ENCODE data around the gene CFAP251. TPM values are rescaled to one million over a fixed set of nuclear protein-coding genes. Genes with fewer than 3 reads are reported as not detected.

The CFAP251 gene
- total RNA-seq, 2 experiments from 2014 or later, result 0.28 to 0.33 TPM

- ChIA-PET CTCF (no interaction called here), POLR2A (no interaction called here)
- Histone ChIP-seq H3K36me3 (ENCODE audit: insufficient read depth, low read length) (no peaks in the 10 kb centered on the region), H3K27ac (ENCODE audit: low read depth in 1 of 2, low read length in 2 of 2) (no peak overlapping the region), H3K27me3 (ENCODE audit: control insufficient read depth in 1 of 2, insufficient read depth in 2 of 2, low read length in 2 of 2) (peaks cover 0 to 2% of the 10 kb centered on the region in 2 experiments), H3K9me3 (ENCODE audit: control insufficient read depth in 1 of 2, insufficient read depth in 1 of 2, low read length in 2 of 2) (no peaks in the 10 kb centered on the region), H3K4me3 (ENCODE audit: low read length) (no peak overlapping the region), H3K4me1 (ENCODE audit: insufficient read depth, low read length) (peaks cover 31% of the 10 kb centered on the region)
- Mint-ChIP-seq H3K27ac (no peak overlapping the region), H3K4me3 (no peak overlapping the region), H3K27me3 (no peaks in the 10 kb centered on the region), H3K36me3 (ENCODE audit: low read depth) (no peaks in the 10 kb centered on the region), H3K9me3 (no peaks in the 10 kb centered on the region), H3K4me1 (ENCODE audit: low read depth) (peaks cover 21% of the 10 kb centered on the region)
- no peak for TF ChIP-seq CTCF (IDR thresholded peaks at IDR 0.05)
- DNase-seq, result no peak
- intact Hi-C loops (cut with DNase I, micrococcal nuclease), result no loop called here
- ATAC-seq (ENCODE audit: poor library complexity), result no peak
Measured at GRCh38 chr12:122009741-122010140, 91.3 kb downstream of the CFAP251 start.

DNA sequence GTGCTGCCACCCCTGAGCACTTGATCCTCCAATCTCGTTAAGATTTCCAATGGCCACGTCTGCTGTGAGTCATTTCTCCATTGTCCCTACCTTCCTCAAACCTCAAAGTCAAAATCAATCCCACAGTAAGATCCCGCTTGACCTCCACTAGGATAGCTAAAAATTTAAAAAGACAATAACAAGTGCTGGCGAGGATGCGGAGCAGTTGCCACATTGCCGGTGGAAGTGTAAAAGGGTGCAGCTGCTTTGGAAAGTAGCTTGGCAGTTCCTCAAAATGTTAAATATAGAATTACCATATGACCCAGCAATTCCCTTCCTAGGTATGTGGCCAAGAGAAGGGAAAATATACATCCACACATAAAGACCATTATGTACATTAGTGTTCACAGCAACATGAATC is 93.8 kb downstream of the CFAP251 start:
- no peaks in the 10 kb centered on the region for H3K9me3 Mint-ChIP-seq
- CTCF ChIA-PET, result no interaction called here
- no peak for TF ChIP-seq CTCF (IDR thresholded peaks at IDR 0.05)
- H3K36me3 Mint-ChIP-seq (ENCODE audit: low read depth), result no peaks in the 10 kb centered on the region
- peaks cover 0 to 2% of the 10 kb centered on the region in 2 experiments for H3K27me3 ChIP-seq (ENCODE audit: control insufficient read depth in 1 of 2, insufficient read depth in 2 of 2, low read length in 2 of 2)
- H3K27ac ChIP-seq (ENCODE audit: low read depth in 1 of 2, low read length in 2 of 2), result no peak overlapping the region
- H3K4me3 Mint-ChIP-seq, result no peak overlapping the region
- intact Hi-C loops (cut with DNase I, micrococcal nuclease), result no loop called here
- DNase-seq (no peak), ATAC-seq (ENCODE audit: poor library complexity) (no peak)
- H3K4me3 ChIP-seq (ENCODE audit: low read length), result no peak overlapping the region
- H3K4me1 ChIP-seq (ENCODE audit: insufficient read depth, low read length), result peaks cover 7% of the 10 kb centered on the region
- H3K27me3 Mint-ChIP-seq, result no peaks in the 10 kb centered on the region
- no peaks in the 10 kb centered on the region for H3K36me3 ChIP-seq (ENCODE audit: insufficient read depth, low read length)
- H3K9me3 ChIP-seq (ENCODE audit: control insufficient read depth in 1 of 2, insufficient read depth in 1 of 2, low read length in 2 of 2), result no peaks in the 10 kb centered on the region
- peaks cover 5% of the 10 kb centered on the region for H3K4me1 Mint-ChIP-seq (ENCODE audit: low read depth)
- no peak overlapping the region for H3K27ac Mint-ChIP-seq
- POLR2A ChIA-PET, result interaction anchor here (0.7 kb wide), 1 partner anchor 9 kb away, joined by 5 read pairs; the partner anchor contains the start of gene BCL7A

GRCh38 chr12:122013136-122013535 is 94.7 kb downstream of the CFAP251 start:
- Mint-ChIP-seq H3K27ac (no peak overlapping the region), H3K9me3 (no peaks in the 10 kb centered on the region), H3K27me3 (no peaks in the 10 kb centered on the region), H3K4me1 (ENCODE audit: low read depth) (peaks cover 5% of the 10 kb centered on the region), H3K4me3 (no peak overlapping the region), H3K36me3 (ENCODE audit: low read depth) (no peaks in the 10 kb centered on the region)
- no peak for ATAC-seq (ENCODE audit: poor library complexity)
- Histone ChIP-seq H3K4me3 (ENCODE audit: low read length) (no peak overlapping the region), H3K4me1 (ENCODE audit: insufficient read depth, low read length) (no peaks in the 10 kb centered on the region), H3K36me3 (ENCODE audit: insufficient read depth, low read length) (no peaks in the 10 kb centered on the region), H3K27me3 (ENCODE audit: control insufficient read depth in 1 of 2, insufficient read depth in 2 of 2, low read length in 2 of 2) (peaks cover 0 to 2% of the 10 kb centered on the region in 2 experiments), H3K27ac (ENCODE audit: low read depth in 1 of 2, low read length in 2 of 2) (no peak overlapping the region), H3K9me3 (ENCODE audit: control insufficient read depth in 1 of 2, insufficient read depth in 1 of 2, low read length in 2 of 2) (peaks cover 2 to 4% of the 10 kb centered on the region in 2 experiments)
- CTCF ChIA-PET, result no interaction called here
- TF ChIP-seq CTCF (IDR thresholded peaks at IDR 0.05), result no peak
- POLR2A ChIA-PET, result no interaction called here
- DNase-seq, result no peak
- intact Hi-C loops (cut with DNase I, micrococcal nuclease), result no loop called here

Measured in CD4-positive, alpha-beta T cell (primary cell).